ENCODE results near the gene GMEB1. TPM values are rescaled to one million over a fixed set of nuclear protein-coding genes. Genes with fewer than 3 reads are reported as not detected.

GMEB1 gene
- total and polyA plus RNA-seq, 2 experiments from 2014 or later = 7.6 to 9.2 TPM

GRCh38 chr1:28703629-28704028 lies 35.0 kb downstream of the GMEB1 start:
- H3K36me3 ChIP-seq (replicated peaks; ENCODE audit: insufficient read depth, low read depth) = no peaks in the 10 kb centered on the region
- H3K27ac ChIP-seq = no peak overlapping the region
- no peaks in the 10 kb centered on the region for H4K20me1 ChIP-seq (ENCODE audit: insufficient read depth, poor library complexity, severe bottlenecking)
- no peaks in the 10 kb centered on the region for H3K27me3 ChIP-seq
- H3K4me1 ChIP-seq (ENCODE audit: insufficient read depth) = no peaks in the 10 kb centered on the region
- no peaks in the 10 kb centered on the region for H3K9me2 ChIP-seq (replicated peaks; ENCODE audit: insufficient read depth)
- no peaks in the 10 kb centered on the region for H3K79me2 ChIP-seq
- no peak overlapping the region for H3K4me2 ChIP-seq
- no peak overlapping the region for H3K4me3 ChIP-seq
- H3K9me3 ChIP-seq (ENCODE audit: low read depth) = no peaks in the 10 kb centered on the region
- no peak overlapping the region for H2AFZ ChIP-seq
- no peak for DNase-seq (ENCODE audit: low spot score)
- TF ChIP-seq CTCF (IDR thresholded peaks at IDR 0.05; ENCODE audit: poor library complexity) (no peak), EZH2 (IDR thresholded peaks at IDR 0.05; ENCODE audit: borderline replicate concordance) (no peak)
- 92% methylated on average over 3 of the region's 3 CpGs for WGBS (ENCODE audit: low lambda C conversion rate, missing lambda C conversion rate)

GRCh38 chr1:28716336-28716735 lies 47.8 kb downstream of the GMEB1 start:
- H3K36me3 ChIP-seq (replicated peaks; ENCODE audit: insufficient read depth, low read depth) = no peaks in the 10 kb centered on the region
- no peaks in the 10 kb centered on the region for H3K27me3 ChIP-seq
- no peak overlapping the region for H2AFZ ChIP-seq
- TF ChIP-seq CTCF (IDR thresholded peaks at IDR 0.05; ENCODE audit: poor library complexity) (no peak), EZH2phosphoT487 (IDR thresholded peaks at IDR 0.05; ENCODE audit: low read depth, severe bottlenecking, unreplicated experiment) (no peak), EZH2 (IDR thresholded peaks at IDR 0.05; ENCODE audit: borderline replicate concordance) (no peak)
- H3K4me2 ChIP-seq = no peak overlapping the region
- WGBS (ENCODE audit: low lambda C conversion rate, missing lambda C conversion rate) = 98% methylated on average over 2 of the region's 2 CpGs
- DNase-seq (ENCODE audit: low spot score) = no peak
- no peaks in the 10 kb centered on the region for H3K9me3 ChIP-seq (ENCODE audit: low read depth)
- H3K4me3 ChIP-seq = no peak overlapping the region
- H4K20me1 ChIP-seq (ENCODE audit: insufficient read depth, poor library complexity, severe bottlenecking) = no peaks in the 10 kb centered on the region
- no peaks in the 10 kb centered on the region for H3K9me2 ChIP-seq (replicated peaks; ENCODE audit: insufficient read depth)
- no peaks in the 10 kb centered on the region for H3K79me2 ChIP-seq
- no peaks in the 10 kb centered on the region for H3K4me1 ChIP-seq (ENCODE audit: insufficient read depth)
- no peak overlapping the region for H3K27ac ChIP-seq

- 100% methylated on average over 1 of the region's 1 CpG for WGBS (ENCODE audit: low lambda C conversion rate, missing lambda C conversion rate)
- no peak overlapping the region for H3K4me3 ChIP-seq
These were observed 49.6 kb downstream of the GMEB1 start for GRCh38 chr1:28718166-28718565.

More at GRCh38 chr1:28718166-28718565, 49.6 kb downstream of the GMEB1 start:
- Histone ChIP-seq H3K79me2 (no peaks in the 10 kb centered on the region), H3K27ac (no peak overlapping the region), H3K27me3 (no peaks in the 10 kb centered on the region), H4K20me1 (ENCODE audit: insufficient read depth, poor library complexity, severe bottlenecking) (no peaks in the 10 kb centered on the region), H2AFZ (no peak overlapping the region), H3K4me1 (ENCODE audit: insufficient read depth) (no peaks in the 10 kb centered on the region), H3K36me3 (replicated peaks; ENCODE audit: insufficient read depth, low read depth) (no peaks in the 10 kb centered on the region), H3K4me2 (no peak overlapping the region), H3K9me3 (ENCODE audit: low read depth) (no peaks in the 10 kb centered on the region), H3K9me2 (replicated peaks; ENCODE audit: insufficient read depth) (no peaks in the 10 kb centered on the region)
- DNase-seq (ENCODE audit: low spot score) = no peak
- TF ChIP-seq EZH2phosphoT487 (IDR thresholded peaks at IDR 0.05; ENCODE audit: low read depth, severe bottlenecking, unreplicated experiment) (no peak), CTCF (IDR thresholded peaks at IDR 0.05; ENCODE audit: poor library complexity) (no peak), EZH2 (IDR thresholded peaks at IDR 0.05; ENCODE audit: borderline replicate concordance) (no peak)

All from hepatocyte (in vitro differentiated cells).